NOMO-1 treated with DMSO at 0.1 percent for 48 hours (cell line): Measurements from ENCODE around the gene B3GAT2.

Source experiments
- DNase-seq: peaks from one replicate; lab custom pipeline; 2025; ENCODE audit not compliant: unreplicated experiment; lab: John Stamatoyannopoulos, UW

The B3GAT2 gene

DNA sequence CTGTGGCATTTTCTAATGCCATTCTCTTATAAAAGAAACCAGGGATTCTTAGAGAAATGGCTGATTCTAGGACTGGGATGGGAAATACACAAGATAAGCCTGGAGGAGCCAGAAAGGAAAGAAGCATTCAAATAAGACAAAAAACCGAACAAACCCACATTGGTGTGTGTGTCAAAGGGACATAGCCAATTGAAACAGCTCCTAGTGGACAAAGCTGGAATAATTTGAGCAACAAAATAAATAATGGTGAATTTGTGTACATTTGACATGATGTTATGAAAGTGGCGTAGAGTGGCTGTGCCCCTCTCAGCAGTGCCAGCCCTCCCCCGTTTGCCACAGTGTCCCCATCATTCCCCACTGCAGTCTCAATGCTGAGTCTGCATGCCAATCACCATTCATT, 55.5 kb downstream of the B3GAT2 start:
- no peak for DNase-seq

DNA sequence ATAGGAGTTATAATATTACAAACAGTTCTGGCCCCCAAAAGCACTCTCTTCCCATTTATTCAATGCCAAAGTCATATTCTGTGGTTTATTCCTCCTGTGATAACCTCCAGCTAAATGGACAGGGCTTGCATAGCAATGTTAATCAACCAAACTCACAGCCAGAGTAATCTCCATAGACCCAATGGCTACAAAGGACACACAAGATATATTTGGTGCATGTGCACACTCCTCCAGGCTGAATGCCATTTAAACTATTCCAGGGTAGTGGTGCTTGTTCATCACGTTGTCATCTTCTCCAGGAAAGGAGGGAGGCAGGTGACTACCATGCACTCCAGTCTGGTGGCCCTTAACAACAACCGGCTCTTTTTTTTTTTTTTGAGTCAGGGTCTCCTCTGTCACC, 56.8 kb downstream of the B3GAT2 start:
- DNase-seq, result no peak

DNA sequence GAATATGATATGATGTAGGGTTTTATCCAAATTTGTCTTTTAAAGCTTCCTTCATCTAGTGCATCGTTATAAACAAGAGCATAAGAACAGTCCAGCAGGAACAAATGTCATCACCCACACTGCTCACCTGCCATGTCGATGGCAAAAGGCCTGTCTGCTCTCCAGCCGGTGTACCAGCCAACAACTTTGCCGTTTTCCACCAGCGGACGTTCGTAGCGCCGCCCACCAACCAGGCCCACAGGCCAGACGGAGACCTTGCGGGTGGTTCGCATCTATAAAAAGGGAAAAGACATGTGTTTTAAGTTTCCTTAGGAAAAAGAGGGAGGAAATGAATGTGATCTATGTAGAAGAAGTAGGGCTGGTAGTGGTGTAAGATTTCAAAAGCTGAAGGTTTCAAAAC, 62.9 kb downstream of the B3GAT2 start:
- no peak for DNase-seq

DNA sequence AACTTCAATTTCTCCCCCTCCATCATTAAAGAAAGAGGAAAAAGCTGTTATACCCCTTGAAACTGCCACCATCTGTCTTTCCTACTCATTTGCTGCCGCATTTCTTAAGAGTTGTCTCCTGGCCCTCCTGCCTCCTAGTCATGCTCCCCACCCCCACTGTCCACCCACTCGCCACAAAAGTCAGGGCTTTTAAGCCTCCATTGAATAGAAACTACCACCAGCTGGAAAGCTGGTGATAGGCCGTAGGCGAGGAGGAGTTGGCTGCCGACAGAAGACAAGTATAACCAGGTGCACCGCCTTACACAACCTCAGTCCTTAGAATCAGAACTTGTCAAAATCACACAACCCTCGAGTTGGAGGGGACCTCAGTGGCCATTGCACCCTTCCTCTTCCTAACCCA, 67.6 kb downstream of the B3GAT2 start:
- no peak for DNase-seq

DNA sequence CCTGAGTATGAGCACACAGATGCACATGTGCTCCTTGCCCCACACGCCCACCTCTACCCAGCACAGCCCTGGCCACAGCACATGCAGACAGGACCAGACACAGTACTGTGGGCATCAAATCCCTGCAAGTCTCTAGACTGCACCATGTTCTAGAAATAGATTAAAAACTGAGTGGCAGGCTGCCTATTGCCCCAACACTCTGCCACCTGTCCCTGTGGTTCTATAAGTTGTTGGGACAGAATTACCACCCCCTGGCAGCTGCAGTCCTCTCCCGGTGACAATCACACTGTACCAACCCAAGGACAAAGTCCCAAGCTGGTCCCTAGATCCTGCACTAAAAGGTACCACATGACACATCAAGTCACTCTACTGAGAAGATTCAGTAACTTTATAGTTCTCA, 70.2 kb downstream of the B3GAT2 start:
- no peak for DNase-seq

DNA sequence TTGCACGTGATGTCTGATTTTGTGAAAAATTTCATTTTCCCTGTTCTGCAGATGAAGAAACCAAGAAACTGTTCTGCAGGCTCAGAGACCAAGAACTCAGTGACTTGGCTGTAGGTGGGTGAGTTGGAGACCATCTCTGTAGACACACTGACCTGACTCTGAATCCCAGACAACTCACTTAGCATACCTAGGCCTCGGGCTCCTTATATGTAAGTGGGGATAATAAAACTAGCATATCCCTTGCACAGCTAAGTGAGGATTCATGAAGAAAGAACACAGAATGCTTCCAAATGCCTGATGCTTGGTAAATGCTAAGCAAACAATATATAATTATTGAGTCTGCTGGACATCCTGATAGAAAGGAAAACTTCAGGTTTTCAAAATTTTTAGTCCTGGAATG, 70.8 kb downstream of the B3GAT2 start:
- DNase-seq, result no peak

DNA sequence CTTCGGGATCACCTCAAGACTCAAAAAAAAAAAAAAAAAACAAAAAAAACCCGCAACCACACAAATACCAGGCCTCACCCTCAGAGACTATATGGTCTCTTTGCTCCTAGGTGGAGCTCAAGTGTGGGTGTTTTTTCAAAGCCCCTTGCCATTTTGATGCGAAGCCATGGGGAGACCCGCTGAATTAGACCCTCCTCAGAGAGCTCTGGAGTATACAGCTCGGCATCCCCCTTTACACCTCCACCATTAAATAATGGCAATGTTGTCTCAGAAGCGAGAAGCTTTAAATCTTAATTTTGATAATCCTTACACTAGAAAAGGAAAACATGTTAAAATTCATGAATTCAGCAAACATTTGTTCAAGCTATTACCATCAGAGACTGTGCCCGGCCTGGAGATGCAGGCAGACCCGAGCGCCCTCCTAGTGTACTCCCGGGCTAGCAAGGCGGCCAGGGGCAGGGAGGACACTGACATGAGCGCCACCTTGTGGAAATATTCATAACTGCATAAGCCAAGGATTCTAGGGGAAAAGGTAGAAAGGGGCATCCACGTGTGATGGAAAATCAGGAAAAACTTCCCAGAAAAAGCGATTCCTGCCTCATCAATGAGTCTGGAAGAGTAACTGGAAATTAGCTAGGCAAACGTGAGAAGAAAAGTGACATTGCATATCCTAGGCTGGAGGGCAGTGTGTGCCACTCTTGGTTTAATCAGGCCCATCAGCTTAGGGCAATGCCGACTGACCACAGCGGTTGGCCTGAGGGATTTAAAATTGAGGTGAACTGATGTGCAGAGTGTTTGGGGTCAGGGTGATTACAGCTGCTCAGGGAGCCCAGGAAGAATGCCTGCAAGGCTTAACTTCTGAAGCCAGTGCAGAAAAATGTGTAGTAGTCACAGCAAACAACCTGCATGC, 72.5 kb downstream of the B3GAT2 start:
- peak; percentile 12 for DNase-seq

DNA sequence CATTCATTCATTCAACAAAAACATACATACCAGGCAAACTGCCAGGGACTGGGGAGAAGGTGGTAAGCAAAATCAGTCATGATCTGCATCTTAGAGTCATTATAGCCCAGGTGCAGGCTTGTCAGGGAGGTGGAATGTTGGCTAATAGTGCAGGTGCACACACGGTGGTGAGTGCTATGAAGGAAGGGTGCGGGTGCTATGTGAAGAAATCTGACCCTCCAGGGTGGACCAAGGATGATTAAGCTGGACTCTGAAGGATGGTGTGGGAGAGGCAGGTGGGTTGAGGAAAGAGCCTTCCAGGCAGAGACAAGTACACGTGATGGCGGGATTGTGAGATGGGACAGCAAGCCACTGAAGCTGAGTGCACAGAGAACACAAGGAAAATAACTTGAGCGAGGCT, 77.4 kb downstream of the B3GAT2 start:
- no peak for DNase-seq

DNA sequence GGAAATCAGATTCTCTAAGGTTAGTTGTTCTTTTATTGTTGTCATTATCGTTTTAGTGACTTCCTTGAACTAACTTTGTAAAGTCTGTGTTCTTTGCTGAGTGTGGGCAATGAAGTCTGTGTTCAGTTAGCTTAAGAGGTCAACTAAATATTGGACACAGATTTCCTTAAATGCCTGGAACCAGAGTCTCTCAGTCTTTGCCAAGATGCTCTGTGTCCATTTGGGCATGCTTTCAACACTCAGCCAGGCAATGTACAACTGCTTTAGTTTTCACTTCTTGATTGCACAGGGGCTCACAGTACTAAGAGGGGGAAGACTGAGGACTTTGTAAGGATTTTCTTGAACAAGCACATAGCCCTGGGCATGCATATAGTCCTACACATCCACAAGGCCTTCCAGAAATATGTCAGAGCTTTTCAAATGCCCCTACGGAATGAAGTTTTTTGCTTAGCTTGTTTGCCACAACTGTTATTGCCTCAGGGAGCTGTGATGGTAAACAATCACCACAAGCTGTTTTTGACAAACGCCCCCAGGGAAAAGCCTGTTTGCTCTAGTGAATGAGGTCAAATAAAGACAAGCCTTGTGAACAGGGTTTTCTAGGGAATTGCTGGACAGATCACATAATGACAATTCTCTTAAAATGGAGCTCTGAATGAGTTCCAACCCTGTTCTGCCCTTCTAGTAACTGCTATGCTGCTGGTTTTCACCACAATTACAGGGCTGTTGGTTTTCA, 82.5 kb downstream of the B3GAT2 start:
- DNase-seq, result no peak

DNA sequence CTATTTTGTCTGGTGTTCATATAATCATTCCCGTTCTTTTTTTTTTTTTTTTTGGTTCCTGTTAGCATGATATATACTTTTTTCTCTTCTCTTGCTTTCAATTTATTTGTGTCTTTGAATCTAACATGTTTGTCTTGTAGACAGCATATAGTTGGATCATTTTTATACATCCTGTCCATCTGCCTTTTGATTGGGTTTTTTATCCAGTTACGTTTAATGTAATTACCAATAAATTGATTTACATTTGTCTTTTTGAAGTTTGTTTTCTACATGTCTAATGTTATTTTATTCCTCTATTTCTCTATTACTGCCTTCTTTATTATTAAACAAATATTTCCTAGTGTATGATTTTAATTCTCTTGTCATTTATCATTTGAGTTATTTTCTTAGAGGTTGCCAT, 84.4 kb downstream of the B3GAT2 start:
- no peak for DNase-seq

DNA sequence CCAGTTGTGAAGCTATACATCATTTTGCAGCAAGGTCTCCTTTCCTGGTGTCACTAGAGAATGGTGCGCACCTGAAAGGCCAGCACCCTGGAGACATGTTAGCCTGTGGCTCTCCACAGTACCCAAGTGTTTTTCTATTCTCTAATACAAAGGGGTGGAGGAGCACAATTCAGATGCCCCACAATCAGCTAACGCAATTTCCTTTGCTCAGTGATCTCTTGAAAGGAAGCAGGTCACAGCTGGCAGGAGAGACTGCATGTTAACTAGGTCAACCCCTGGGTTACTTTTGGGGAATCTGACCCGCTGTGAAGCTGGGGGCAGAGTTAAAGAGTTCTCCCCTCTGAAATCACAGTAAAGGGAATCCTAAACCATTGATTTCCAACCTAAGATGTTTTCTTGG, 92.5 kb downstream of the B3GAT2 start:
- DNase-seq, result no peak

DNA sequence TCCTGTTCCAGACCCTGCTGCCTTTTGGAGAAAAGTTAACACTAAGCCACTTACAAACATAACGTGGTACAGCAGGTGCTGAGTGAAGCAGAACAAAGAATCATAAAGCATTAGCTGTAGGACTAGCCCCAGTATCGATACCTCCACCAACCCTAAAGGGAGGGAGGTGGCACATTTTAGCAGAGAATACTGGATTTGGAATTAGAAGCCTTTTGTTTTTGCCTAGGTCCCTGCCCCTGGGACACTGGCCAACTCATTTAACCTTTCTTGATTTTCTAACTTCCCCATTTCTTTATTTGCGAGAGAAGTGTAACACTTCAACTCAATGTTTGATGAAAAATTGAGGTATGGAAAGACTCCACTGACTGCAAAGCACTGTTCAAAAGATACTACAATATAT, 93.5 kb downstream of the B3GAT2 start:
- DNase-seq, result no peak

DNA sequence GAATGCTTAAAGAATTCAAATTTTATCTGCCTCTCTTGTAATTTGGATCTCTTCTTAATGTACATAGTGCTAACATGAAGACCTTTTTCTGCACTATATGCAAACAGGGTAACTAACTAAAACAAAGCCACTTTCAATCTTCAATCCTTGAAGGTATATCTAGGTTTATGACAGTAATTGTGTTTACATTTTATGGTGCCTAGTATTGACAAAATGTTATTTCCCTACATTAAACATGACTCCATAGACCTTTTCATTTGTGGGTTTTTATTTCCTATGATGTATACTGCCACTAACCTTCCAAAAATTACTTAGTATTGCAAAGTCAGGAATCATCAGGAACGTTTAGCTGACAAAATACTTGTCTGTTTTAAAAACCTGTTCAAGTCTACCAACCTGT, 95.9 kb downstream of the B3GAT2 start:
- DNase-seq, result no peak

DNA sequence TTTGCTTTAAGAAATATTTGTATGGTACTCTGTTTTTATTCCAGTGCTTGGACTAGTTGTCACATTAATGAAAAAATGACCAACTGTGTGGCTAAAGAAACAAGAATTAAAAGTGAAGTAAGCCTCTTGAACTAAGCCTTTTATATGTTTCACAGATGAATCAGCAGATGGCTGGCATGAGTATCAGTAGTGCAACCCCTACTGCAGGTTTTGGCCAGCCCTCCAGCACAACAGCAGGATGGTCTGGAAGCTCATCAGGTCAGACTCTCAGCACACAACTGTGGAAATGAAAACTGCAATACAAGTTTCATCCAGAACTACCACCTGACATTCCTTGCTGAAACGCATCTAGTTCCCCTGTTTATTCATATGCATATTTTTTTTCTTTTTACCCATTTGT, 96.8 kb downstream of the B3GAT2 start:
- DNase-seq, result no peak

DNA sequence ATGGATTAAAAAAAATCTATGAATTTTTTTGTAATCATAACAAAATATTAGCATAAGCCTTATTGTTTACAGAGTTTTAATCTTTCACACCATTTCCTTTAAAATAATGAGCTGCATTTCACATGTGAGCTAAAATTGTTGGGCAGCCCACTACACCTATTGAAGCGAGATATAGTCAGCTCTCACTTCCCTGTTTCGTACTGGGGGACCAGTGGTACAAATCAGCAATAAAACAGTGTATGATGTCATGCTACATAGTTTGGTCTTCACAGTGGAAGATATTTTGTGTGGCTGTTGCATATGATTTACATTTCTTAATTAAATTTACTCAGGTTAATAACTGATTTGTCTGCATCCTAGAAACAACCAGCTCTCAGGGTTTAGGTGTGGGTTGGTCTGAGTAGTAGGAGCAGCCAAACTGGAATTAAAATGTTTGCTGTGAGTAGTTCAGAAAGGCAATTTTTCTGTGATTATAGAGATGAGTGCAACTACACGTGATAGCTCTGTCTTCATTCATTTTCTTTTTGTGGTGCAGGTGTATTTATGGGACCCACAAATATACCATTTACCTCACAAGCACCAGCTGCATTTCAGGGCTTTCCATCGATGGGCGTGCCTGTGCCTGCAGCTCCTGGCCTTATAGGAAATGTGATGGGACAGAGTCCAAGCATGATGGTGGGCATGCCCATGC, 99.3 kb downstream of the B3GAT2 start:
- no peak for DNase-seq

DNA sequence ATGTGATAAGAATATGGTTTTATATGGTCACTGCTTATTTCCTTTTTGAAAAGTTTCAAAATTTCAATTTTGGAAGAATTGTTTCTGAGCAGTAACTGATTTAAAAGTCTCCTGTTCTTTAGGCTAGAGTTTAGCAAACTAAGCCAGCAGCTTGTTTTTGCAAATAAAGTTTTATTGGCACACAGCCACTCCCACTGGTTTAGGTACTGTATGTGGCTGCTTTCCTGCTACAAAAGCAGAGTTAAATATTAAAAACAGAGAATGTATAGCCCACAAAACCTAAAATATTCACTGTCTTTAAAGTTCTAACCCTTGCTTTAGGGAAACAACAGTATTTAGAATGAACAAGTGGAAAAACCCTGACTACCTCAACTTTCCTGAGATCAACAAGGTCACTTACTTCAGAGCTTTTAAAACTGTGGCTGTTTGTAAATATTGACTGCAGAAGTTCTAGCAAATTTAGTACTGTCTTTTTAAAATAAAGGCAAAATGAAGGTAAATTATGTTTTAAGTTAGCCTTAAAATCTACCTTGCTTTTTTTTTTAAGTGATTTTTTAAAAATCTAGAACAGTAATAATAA, 104.1 kb downstream of the B3GAT2 start:
- no peak for DNase-seq

DNA sequence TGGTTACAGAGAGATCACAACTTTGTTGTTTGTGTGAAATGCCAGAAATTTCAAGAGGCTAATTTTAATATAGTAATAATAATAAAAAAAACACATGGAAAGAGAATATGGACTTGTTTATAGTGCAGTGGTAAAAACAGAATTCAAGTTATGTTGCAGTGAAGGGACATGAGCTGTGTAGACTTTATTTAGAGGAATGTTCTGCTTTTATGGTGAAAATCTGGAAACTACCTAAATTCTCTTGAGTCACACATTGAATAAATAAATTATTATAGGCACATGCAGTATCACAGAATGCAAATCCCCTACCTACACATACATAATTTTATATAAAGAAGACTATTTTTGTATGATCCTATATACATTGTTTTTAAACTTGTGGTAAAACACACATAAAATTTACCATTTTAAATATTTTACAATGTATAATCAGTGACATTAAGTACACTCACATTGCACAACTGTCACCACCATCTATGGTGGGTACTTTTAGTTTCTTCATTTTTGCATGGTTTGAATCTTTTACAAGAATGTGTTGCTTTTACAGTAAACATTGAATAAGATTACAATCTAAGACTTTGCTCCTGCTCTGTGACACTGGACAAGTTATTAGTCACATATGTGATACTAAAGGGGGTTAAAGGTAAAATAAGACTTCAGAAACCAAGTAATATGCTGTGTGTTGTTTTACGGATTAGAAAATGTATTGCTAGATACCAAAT, 107.4 kb downstream of the B3GAT2 start:
- DNase-seq, result no peak

DNA sequence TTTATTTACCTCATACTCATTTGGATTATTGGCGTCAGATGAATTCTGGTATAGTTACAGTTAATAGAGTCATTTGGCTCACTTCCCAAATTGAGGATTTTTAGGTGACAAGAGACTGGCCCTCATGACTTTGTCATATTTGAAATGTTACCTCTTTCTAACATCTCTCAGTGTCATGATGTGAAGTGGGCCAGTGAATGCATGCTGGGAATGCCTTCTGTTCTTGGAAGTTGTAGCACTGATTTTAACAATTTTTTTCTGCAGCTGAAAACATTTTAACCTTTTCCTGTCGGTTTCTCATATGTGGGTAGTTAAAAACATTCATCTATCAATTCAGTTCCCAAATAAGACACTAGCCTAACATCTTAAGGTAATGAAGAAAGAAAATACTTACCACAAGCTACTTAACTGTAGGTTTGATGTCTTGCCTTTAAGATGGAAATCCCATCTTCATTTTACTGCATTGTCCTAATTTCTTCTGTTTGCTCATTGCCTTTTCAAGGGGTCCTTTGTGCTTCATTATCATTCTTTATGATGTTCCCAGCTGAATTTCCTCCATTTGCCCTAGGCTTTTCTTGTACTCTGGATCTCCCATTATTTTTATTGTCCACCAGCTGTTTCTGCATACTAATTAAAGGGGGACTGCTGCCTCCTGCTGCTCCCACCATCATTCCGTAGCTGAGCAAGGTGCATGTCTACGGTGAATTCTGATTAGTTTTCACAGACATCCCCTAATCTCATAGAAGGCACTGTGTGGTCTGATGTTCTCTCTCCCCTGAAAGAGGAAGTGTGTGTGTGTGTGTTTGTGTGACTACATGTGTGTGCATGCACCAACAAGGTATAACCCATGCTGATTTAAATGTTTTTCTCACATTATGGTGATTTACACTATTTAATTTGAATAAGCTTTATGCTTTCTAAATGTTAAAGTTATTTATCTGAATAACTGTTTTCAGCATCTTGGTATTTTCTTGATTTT, 109.5 kb downstream of the B3GAT2 start:
- DNase-seq, result no peak

DNA sequence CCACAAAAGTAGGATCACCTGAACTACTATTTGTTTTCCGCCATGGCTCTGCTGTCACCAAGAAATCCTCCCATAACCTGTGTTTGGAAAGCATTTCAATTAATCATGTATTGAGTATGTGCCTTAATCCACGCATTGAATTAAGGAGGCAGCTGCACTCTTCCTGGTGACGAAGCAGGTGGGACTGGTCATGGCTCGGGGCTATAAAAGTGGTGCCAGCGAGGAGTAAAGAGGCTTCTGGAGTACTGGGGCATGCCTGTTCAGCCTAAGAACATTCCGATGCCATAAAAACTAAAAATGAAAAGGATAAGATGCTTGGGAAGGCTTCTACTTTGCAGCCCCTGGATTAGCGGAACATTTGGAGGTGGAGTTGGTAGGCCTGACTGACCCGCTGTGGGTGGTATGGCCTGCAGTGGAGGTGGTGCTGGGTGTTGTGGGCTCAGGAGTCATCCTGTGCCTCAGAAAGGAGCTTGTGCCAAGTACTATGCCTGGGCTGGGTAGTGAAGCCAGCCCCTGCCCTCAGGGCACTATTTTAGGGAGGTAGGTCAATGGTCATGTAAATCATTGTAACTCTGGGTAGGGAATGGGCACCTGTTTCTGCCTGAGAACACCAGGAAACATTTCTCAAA, 110.5 kb downstream of the B3GAT2 start:
- no peak for DNase-seq
